ENCODE measurements around the gene DNAH7.

GRCh38 chr2:196067088-196067382 is 1.6 kb downstream of the DNAH7 start:
- TF ChIP-seq EZH2 (IDR thresholded peaks at IDR 0.05; ENCODE audit: low read depth, low read length, severe bottlenecking) (no peak), GABPA (IDR thresholded peaks at IDR 0.05; ENCODE audit: borderline replicate concordance, insufficient read depth, low read length) (no peak)
